GM10847 (cell line): ENCODE results near the gene BORCS5.

Source experiments
- POLR2A ChIP-seq: IDR thresholded peaks from 2 replicates; pipeline ENCODE4 v1.6.1; 2011; ENCODE audit not compliant: insufficient read length; ENCODE audit errors: extremely low read depth

Gene BORCS5

DNA sequence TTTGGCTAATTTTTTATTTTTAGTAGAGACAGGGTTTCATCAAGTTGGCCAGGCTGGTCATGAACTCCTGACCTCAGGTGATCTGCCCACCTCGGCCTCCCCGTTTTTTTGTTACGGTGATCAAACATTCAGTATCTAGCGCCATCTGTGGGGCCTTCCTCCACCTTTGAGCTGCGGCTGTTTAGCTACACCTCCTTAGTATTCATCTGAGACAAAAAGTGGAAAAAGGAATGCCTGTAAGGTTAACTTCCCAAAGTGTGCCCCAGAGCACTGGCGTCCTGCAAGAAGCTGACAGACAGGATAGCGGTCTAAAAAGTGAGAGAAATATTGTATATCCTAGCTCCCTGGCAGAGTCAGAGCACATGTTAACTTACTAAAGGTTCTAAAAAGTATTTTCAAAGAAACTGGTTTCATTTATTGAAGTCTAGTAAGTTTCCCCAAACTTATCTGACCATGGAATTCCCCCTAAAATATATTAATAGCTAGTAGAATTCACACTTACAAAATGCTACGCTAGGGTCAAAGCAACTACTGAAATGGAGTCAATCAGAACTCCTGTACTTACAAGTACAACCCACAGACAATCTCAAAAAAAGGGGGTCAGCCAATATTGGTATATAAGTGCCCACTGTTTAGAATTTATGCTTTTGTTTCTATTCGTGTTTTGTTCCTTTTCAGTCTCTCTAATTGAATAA is 146.7 kb downstream of the BORCS5 start:
- TF ChIP-seq POLR2A: no peak

DNA sequence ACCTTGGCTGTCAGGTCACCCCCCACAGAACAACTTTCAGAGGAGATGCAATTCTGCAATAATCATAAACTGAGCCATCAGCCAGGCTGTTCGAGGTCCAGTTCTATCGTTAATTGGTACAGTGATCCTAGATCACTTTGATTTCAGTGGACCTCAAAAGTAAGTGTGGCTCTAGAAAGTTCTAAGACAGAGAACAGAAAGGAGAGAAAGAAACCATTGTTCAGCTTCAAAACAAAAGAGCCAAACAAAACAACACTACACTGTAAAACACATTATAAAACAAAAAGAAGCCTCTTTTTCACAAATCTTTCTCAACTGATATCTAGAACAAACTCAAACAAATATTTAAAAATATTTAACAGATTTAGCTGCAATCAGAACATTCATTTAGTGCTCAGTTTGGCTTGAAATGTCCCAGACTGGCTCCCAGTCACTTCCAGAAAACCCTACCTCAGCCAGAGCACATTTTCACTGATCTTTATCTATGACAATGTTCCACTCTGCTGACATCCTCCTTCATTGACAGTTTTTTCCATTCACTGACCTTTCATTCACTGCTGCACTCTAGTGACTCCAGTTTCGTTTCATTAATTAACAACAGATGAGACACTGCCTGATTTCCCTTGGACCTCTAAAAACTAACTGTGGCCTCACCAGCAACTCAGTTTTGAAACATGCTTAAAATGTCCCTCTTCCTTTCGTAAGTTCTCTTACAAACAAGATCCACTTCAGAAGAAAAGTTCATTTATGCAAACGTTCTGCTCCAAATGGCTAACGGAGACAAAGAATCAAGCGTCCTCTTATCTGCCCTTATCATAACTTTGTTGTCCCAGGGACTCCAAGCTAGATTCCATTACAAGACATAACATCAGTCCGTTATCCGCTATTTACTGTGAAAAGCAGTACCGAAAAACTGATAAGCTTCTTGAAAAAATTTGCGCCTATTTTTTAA is 148.9 kb downstream of the BORCS5 start:
- TF ChIP-seq POLR2A: no peak

DNA sequence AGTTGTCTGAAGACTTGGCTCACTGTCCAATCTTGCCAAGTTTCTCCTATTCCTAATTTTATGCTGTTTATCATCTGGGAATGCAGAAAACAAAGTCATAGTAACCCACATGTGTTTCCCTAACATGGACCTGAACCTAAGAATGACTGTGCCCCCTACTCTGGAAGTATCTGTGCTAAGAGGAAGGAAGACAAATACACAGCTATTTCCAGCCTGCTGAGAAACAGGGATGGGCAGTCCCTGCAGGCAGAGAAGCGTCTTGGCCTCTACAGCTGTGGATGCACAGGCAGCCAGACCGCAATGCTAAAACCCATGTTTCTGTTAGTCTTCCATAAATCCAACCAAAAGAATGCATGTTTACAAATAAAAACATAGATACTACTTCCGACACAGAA is 149.6 kb downstream of the BORCS5 start:
- no peak for TF ChIP-seq POLR2A

DNA sequence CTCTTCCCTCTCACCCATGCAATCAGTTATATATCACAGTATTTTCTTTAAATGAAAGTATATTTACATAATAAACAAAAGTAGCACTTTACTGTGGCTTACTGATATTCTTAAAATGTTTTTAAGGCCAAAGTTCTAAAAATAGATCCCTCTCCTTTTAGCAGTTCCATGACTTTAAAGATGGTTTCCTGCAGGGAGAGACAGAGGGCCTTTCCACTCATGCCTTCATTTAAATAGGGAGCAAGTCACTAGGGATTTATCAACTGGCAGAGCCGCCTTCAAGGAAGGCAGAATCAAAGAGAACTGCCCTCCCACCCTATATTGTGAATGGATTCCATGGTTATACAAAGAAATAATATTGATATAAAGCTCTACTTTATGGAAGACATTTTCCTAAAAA is 150.2 kb downstream of the BORCS5 start:
- TF ChIP-seq POLR2A: no peak

DNA sequence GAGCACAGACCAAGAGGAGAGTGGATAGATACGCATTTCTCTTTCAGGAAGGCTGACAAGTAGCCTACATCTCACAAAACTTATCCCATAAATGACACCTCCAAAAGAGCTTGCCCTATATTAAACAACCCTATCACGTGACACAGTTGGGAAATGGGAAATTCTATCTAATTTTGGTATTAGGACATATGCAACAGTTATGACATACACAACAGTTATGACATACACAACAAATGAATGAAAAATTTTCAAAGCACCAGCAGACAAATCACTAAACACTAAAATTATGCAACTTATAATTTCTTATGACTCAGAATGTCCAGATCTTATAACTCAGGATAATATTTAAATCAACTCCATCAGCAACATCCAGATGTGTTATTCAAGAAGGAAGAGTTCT is 151.7 kb downstream of the BORCS5 start:
- TF ChIP-seq POLR2A: no peak

DNA sequence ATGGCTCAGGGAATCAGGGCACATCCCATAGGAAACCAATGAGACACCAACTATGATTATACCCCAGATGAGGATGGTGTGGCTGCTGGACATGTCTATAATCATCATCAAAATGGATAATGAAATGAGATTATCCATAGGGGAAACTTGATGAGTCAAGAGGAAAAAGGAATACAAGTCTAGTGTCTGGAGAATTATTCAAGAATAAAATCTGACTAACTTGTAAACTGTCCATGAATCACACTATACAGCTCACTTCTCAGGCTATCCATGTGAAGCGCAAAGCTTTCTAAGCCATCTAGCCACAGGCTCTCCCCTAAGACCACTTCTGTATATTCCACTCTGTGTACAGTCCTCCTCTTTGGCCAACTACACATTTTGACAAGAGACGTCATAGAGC is 153.3 kb downstream of the BORCS5 start:
- no peak for TF ChIP-seq POLR2A

DNA sequence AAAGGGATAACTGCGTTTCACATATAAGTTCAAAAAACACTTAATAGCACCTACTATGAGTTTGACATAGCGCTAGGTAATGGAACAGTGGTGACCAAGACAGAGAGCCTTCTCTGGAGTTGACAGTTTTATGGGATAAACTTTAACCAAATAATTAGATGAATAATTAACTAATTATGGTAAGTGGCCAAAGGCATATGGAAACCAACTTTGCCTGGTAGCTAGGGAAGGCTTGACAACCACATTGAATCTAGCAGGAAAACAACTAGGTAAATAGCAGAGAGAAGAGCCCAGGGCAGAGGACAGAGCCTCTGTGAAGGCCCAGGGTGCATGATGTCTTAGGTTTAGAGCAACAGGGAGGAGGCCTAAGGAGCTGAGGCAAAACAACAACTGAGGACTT is 153.7 kb downstream of the BORCS5 start:
- no peak for TF ChIP-seq POLR2A

DNA sequence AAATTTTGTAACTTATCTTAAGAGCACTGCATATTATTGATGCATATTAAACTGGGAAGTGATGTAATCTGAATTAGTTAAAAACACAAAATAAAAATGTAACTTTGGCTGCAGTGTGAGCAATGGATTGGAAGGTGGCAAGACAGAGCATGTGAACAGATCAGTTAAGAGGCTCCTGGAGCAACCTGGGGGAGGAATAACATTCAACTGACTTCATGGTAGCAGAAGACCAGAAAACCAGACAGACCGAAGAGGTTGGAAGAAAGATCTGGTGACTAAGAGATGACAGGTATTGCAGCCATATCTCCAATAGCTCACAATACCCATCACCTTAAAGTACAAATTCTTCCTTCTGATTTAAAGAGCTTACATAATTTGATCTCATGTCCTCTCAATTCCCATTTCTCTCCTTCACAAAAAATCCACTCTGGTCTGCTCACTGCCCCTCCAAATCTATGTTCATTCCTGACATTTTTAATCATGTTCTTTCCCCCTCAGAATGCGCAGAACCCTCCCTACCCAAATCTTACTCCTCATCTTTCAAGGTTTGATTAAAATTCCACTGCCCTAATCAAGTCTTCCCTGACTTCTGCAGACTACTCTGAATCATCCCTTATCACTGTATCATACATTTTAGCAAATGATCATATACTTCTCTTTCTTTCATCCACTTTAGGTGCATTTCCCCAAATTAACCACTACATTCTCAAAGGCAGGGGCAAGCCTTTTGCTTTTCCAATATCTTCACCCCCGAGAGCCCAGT is 154.3 kb downstream of the BORCS5 start:
- no peak for TF ChIP-seq POLR2A

DNA sequence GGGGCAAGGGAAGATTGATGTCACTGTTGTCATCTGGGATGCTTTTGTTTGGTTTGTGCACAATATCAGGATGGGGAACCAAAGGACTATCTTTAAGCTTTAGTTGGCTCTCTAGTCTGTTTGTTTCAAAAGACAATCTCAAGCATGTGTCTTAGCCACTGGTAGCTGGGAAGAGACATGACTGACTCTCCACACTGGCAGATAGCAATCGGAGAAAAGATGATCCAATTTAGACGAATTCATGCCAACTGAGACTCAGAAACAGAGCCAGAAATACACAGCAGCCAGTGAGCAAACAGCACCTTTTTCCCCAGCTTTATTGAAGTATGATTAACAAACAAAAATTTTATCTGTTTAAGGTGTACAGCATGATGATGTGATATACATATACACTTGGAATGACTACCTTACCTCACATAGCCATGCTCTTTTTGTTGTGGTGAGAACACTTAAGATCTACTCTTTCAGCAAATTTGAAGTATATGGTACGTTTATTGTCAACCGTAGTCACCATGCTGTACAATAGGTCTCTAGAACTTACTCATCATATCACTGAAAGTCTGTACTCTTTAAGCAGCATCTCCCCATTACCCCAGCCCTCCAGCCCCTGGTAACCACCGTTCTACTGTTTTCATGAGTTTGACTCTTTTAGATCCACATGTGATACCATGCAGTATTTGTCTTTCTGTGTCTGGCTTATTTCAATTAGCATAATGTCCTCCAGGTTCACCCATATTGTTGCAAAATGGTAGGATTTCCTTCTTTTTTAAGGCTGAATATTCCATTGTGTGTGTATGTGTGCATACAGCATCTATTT is 155.2 kb downstream of the BORCS5 start:
- TF ChIP-seq POLR2A: no peak

DNA sequence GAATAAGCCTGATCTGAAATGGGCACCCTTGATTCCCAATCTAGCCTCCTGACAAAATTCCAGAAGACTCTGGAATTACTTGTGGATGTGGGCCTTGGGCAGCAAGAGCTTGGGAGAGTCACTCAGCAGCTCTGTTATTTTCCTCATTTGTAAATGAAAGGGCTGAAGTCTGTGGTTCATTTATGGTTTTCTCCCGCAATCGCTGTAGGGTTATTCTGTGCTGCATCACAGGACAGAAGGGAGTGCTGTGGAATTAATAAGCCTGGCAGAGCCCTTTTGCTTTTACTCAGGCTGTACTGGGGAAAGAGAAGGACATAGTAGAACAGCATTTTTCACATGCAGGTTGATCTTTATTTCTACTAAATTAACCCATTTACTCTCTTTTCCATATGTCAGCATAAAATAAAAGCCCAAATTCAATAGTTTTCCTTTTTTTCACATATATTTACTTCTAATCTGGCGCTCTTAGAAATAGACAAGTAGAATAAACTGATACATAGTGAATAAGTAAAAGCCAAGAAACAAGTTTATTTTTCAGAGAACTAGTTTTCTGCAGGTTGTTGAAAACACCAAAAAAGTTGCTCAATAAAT is 156.6 kb downstream of the BORCS5 start:
- TF ChIP-seq POLR2A: no peak

DNA sequence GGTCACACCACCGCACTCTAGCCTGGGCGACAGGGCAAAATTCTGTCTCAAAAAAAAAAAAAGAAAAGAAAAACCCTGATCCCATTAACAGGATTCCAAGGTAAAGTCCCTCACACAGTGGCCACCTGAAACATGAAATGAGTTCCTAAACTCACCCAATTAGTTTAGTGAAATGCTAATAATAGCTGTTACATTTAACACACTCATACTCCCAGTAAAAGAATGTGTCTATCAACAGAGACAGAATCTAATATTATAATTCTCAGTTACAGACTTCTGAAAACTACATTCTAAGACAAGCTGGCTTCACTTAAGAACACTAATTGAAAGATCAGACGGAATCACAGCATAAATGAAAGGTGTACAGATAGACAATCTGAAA is 161.6 kb downstream of the BORCS5 start:
- no peak for TF ChIP-seq POLR2A

DNA sequence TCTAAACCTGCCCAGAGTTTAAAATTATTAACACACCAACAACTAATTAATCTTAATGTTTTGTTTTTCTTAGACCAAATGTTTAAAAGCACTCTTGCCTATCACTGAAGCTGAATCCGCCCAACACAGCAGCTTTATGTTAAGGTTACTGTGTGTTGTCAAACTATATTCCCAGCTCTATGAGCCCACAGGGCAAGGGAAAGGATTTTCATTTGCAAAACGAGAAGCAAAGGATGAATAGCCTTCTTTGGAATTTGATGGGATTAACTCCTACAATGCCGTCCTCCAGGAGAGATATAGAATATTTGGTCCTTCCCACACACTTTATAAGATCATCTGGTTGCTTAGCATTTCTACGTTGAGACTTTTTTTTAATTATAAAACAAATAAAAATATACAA is 162.0 kb downstream of the BORCS5 start:
- no peak for TF ChIP-seq POLR2A
